DND-41 (cell line): ENCODE measurements around the gene NOTCH4.
A peak's percentile ranks its signal among the peaks of the same experiment; 100 is the strongest.

Experiments
- ATAC-seq: fragments of 200-7000 bp; cut with Tn5 transposase; 3 replicates; pipeline ENCODE4 v1.9.1; 2021; ENCODE audit warnings: low read depth; ENCODE audit not compliant: insufficient read depth
- DNase-seq: peaks from one replicate; pipeline ENCODE4 v3.0.0-alpha.2; 2020
- H2AFZ ChIP-seq: 2 replicates; pipeline ENCODE4 v1.6.0; 2012; ENCODE audit warnings: low read depth, low read length
- H3K27ac ChIP-seq: 2 replicates; pipeline ENCODE4 v1.5.1; 2012; ENCODE audit warnings: low read length, inconsistent platforms
- H3K27me3 ChIP-seq: fragments of 200-600 bp; sonication (generic); 2 replicates; pipeline ENCODE4 v1.6.0; 2012; ENCODE audit warnings: low read length, mild to moderate bottlenecking, inconsistent platforms; ENCODE audit not compliant: insufficient read depth, poor library complexity
- H3K36me3 ChIP-seq: 2 replicates; pipeline ENCODE4 v1.5.1; 2012; ENCODE audit warnings: low read length, inconsistent platforms; ENCODE audit not compliant: insufficient read depth
- H3K4me1 ChIP-seq: 2 replicates; pipeline ENCODE4 v1.5.1; 2012; ENCODE audit warnings: mild to moderate bottlenecking, low read length; ENCODE audit not compliant: insufficient read depth
- H3K4me2 ChIP-seq: 2 replicates; pipeline ENCODE4 v1.6.0; 2012; ENCODE audit warnings: mild to moderate bottlenecking, moderate library complexity, low read length, inconsistent platforms; ENCODE audit not compliant: insufficient read depth
- H3K4me3 ChIP-seq, 2 experiments: fragments of 200-600 bp in 1 of 2; shearing (Covaris generic) in 1 of 2; 2 replicates each; pipeline ENCODE4 v1.5.1; 2012 to 2016; ENCODE audit warnings: inconsistent platforms in 2 of 2, low read length in 2 of 2, mild to moderate bottlenecking in 2 of 2, low read depth in 1 of 2, moderate library complexity in 1 of 2
- H3K79me2 ChIP-seq: 2 replicates; pipeline ENCODE4 v1.6.0; 2012; ENCODE audit warnings: low read length, inconsistent platforms; ENCODE audit not compliant: insufficient read depth
- H3K9ac ChIP-seq: 2 replicates; pipeline ENCODE4 v1.6.0; 2012; ENCODE audit warnings: low read depth, mild to moderate bottlenecking, inconsistent platforms, low read length, moderate library complexity
- H3K9me3 ChIP-seq: 2 replicates; pipeline ENCODE4 v1.5.1; 2012; ENCODE audit warnings: low read length, moderate library complexity, mild to moderate bottlenecking, inconsistent platforms; ENCODE audit not compliant: insufficient read depth, severe bottlenecking
- H4K20me1 ChIP-seq: 2 replicates; pipeline ENCODE4 v1.6.0; 2012; ENCODE audit warnings: low read length; ENCODE audit not compliant: insufficient read depth
- EZH2 ChIP-seq: IDR thresholded peaks from 3 replicates; pipeline ENCODE4 v1.6.1; 2012; ENCODE audit warnings: borderline replicate concordance, low read depth, mild to moderate bottlenecking, moderate library complexity, low read length, inconsistent platforms; ENCODE audit not compliant: severe bottlenecking
- TF ChIP-seq, protein P1 (sequence below): IDR thresholded peaks from 2 replicates; pipeline ENCODE4 v1.5.1; 2012; ENCODE audit warnings: borderline replicate concordance, low read length, moderate library complexity, mild to moderate bottlenecking; ENCODE audit not compliant: poor library complexity, severe bottlenecking; ENCODE audit errors: extremely low read depth

Gene NOTCH4

DNA sequence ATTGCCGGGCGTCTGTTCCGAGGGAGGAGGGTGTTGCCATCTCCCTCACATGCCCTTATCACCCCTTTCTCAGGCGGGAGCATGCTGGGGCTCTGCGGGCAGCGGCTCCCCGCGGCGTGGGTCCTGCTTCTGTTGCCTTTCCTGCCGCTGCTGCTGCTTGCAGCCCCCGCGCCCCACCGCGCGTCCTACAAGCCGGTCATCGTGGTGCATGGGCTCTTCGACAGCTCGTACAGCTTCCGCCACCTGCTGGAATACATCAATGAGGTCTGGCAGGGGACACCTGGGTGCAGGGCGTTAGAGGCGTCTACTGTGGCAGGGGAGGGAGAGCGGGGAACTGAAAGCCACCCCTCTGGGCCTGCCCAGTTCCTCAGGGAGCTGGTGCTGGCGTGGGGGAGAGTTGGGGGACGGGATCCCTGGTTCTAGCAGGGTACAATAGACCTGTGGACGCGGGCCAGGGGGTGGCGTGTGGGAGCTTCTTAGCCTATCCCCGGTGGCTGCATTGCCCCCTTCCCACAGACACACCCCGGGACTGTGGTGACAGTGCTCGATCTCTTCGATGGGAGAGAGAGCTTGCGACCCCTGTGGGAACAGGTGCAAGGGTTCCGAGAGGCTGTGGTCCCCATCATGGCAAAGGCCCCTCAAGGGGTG, 69.2 kb downstream of the NOTCH4 start:
- H3K4me1 ChIP-seq, result peaks cover 25% of the 10 kb centered on the region
- H3K4me3 ChIP-seq, result peak overlapping the region; percentile 61 to 77; a peak in 3 of 4 replicates
- peaks cover 9% of the 10 kb centered on the region; the same call in 1 of the 2 replicates for H4K20me1 ChIP-seq
- TF ChIP-seq, protein P1, sequence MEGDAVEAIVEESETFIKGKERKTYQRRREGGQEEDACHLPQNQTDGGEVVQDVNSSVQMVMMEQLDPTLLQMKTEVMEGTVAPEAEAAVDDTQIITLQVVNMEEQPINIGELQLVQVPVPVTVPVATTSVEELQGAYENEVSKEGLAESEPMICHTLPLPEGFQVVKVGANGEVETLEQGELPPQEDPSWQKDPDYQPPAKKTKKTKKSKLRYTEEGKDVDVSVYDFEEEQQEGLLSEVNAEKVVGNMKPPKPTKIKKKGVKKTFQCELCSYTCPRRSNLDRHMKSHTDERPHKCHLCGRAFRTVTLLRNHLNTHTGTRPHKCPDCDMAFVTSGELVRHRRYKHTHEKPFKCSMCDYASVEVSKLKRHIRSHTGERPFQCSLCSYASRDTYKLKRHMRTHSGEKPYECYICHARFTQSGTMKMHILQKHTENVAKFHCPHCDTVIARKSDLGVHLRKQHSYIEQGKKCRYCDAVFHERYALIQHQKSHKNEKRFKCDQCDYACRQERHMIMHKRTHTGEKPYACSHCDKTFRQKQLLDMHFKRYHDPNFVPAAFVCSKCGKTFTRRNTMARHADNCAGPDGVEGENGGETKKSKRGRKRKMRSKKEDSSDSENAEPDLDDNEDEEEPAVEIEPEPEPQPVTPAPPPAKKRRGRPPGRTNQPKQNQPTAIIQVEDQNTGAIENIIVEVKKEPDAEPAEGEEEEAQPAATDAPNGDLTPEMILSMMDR, result peak; percentile 75
- no peak for TF ChIP-seq EZH2
- H2AFZ ChIP-seq, result peak overlapping the region; percentile 96
- peak overlapping the region; percentile 71 for H3K9ac ChIP-seq
- no peaks in the 10 kb centered on the region for H3K9me3 ChIP-seq
- no peaks in the 10 kb centered on the region for H3K27me3 ChIP-seq
- H3K4me2 ChIP-seq, result peak overlapping the region; percentile 70
- peaks cover 23% of the 10 kb centered on the region for H3K79me2 ChIP-seq
- peaks cover 35% of the 10 kb centered on the region for H3K36me3 ChIP-seq
- peak; percentile 67 for ATAC-seq
- H3K27ac ChIP-seq, result peak overlapping the region; percentile 83
- DNase-seq, result peak; percentile 75

DNA sequence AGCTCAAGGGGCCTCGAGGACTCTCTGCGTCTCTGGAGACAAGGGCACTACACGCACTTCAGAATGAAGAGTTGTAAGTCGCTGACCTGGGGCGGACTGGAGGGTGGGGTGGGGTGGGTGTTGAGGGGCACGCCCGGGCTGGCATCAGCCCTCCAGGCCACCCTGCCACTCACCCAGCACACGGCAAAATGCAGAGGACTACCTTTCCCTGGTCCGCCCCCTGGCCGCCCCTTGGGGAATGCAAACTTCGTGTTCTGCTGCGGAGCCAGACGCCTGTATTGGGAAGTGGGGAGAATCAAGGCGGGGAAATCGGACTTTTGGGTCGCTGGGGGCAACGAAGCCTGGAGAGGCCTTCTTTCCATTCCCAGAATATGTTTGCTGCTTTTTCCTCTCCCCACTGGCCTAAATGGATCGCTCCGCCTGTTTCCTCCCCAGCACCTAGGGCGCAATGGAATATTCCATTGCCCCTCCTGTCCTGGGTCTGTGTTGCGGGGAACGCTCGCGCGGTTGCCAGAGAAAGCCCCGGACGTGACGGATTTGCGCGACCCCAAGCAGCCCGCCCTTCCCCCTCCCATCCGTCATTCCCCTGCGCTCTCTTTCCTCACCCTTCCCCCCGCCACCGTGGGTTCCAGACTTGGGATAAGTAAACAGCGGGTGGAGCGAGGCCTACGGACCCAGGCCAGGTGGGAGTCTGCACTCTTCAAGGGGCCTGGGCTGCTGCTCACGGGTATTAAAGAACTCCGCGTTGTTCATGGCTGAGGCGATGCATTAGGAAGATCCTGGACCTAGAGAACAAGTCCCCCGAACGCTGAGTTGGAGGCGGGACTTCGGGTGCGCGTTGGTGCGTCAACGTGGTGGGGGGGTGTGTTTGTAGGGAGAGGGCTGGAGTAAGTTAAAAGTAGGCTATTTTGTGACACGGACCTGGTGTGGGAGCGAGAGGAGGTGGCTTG, 70.0 kb downstream of the NOTCH4 start, which contains the start of gene PPT2:
Gene PPT2 (plus strand): TSS at position 578 of the 950 bp plus-strand sequence. CDS start 454 bp downstream, outside the sequence.
- peak within 1 kb of the TSS; percentile 71 for H3K9ac ChIP-seq
- DNase-seq, result peak; percentile 93
- ATAC-seq, result peak; percentile 86

DNA sequence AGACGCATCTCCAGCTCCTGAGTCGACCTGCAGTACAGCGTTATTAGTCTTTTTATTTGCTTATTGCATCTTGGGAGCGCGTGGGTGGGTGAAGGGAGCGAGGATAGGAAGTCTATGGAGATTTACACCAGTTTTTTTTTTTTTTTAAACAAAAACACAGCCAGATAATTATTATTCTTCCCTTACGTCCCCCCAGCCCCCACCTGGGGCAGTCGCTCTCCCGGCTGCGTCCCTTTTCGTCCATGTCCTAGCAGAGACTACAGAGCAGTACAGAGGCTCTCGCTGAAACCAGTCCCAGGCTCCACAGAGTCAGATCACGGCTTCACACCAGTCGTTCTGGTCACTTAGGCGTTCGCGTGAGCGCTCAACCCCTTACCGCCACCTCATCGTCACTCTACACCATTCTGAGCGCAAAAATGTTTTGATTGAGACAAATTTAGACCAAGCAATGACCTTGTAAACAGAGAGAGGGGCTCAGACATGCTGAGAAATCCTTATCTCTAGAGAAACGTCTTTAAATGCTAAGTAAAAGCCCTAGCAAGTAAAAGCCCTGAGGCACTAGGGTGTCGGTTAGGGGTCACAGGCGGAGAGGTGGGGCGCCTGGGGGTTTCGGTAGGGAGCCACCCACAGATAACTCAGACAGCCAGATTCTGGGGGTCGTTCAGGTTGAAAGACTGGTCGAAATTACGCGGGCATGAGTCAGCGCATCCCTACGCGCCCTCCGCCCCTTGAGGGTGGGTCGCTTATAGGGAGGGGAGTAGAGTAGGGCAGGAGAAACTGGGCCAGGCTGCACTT, 70.9 kb downstream of the NOTCH4 start:
- no peaks in the 10 kb centered on the region for H3K27me3 ChIP-seq
- H3K9me3 ChIP-seq, result no peaks in the 10 kb centered on the region
- DNase-seq (no peak), ATAC-seq (peak; percentile 32)
- peaks cover 9% of the 10 kb centered on the region; the same call in 1 of the 2 replicates for H4K20me1 ChIP-seq
- H3K4me1 ChIP-seq, result peaks cover 25% of the 10 kb centered on the region
- peak overlapping the region; percentile 71 for H3K9ac ChIP-seq
- peak overlapping the region; percentile 61 to 77; a peak in 3 of 4 replicates for H3K4me3 ChIP-seq
- peaks cover 27% of the 10 kb centered on the region for H3K36me3 ChIP-seq
- H3K79me2 ChIP-seq, result peaks cover 23% of the 10 kb centered on the region
- H3K27ac ChIP-seq, result peak overlapping the region; percentile 83
- no peak for TF ChIP-seq EZH2
- TF ChIP-seq, protein P1, result no peak
- H3K4me2 ChIP-seq, result peak overlapping the region; percentile 70
- peak overlapping the region; percentile 96 for H2AFZ ChIP-seq

More for the DNA sequence above, 70.0 kb downstream of the NOTCH4 start, which contains the start of gene PPT2:
- H3K4me1 ChIP-seq, result peaks cover 25% of the 10 kb centered on the region
- peak within 1 kb of the TSS; percentile 70 for H3K4me2 ChIP-seq
- H3K79me2 ChIP-seq, result peaks cover 23% of the 10 kb centered on the region
- peak within 1 kb of the TSS; percentile 96 for H2AFZ ChIP-seq
- H3K36me3 ChIP-seq, result peaks cover 35% of the 10 kb centered on the region
- no peaks in the 10 kb centered on the region for H3K27me3 ChIP-seq
- TF ChIP-seq, protein P1, result peak; percentile 27
- no peak for TF ChIP-seq EZH2
- peaks cover 9% of the 10 kb centered on the region; the same call in 1 of the 2 replicates for H4K20me1 ChIP-seq
- no peaks in the 10 kb centered on the region for H3K9me3 ChIP-seq
- H3K27ac ChIP-seq, result peak within 1 kb of the TSS; percentile 83
- H3K4me3 ChIP-seq, result peak within 1 kb of the TSS; percentile 61 to 77
